ENCODE results near the gene IL25. TPM values are rescaled to one million over a fixed set of nuclear protein-coding genes. Genes with fewer than 3 reads are reported as not detected.

IL25 gene
- total RNA-seq, 1 donor: not detected

GRCh38 chr14:23326491-23327332 is 45.9 kb upstream of the IL25 start:
- Histone ChIP-seq H3K27me3 (ENCODE audit: insufficient read depth, low read length) (no peaks in the 10 kb centered on the region), H3K4me3 (ENCODE audit: insufficient read depth, low read length) (no peak overlapping the region), H3K27ac (ENCODE audit: low read depth, low read length) (no peak overlapping the region), H3K79me2 (ENCODE audit: insufficient read depth, low read length) (peaks cover 27% of the 10 kb centered on the region), H3K36me3 (ENCODE audit: insufficient read depth, low read length) (peaks cover 24% of the 10 kb centered on the region), H2AFZ (ENCODE audit: low read length) (no peak overlapping the region), H3K4me1 (ENCODE audit: insufficient read depth, low read length) (peaks cover 7% of the 10 kb centered on the region), H3K9me3 (ENCODE audit: low read depth, low read length) (no peaks in the 10 kb centered on the region), H3K4me2 (ENCODE audit: insufficient read depth, low read length) (no peak overlapping the region), H4K20me1 (ENCODE audit: insufficient read depth, low read length) (peaks cover 19% of the 10 kb centered on the region)
- TF ChIP-seq, protein P1, sequence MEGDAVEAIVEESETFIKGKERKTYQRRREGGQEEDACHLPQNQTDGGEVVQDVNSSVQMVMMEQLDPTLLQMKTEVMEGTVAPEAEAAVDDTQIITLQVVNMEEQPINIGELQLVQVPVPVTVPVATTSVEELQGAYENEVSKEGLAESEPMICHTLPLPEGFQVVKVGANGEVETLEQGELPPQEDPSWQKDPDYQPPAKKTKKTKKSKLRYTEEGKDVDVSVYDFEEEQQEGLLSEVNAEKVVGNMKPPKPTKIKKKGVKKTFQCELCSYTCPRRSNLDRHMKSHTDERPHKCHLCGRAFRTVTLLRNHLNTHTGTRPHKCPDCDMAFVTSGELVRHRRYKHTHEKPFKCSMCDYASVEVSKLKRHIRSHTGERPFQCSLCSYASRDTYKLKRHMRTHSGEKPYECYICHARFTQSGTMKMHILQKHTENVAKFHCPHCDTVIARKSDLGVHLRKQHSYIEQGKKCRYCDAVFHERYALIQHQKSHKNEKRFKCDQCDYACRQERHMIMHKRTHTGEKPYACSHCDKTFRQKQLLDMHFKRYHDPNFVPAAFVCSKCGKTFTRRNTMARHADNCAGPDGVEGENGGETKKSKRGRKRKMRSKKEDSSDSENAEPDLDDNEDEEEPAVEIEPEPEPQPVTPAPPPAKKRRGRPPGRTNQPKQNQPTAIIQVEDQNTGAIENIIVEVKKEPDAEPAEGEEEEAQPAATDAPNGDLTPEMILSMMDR (IDR thresholded peaks at IDR 0.05; ENCODE audit: extremely low read depth, low read depth, low read length): no peak
- DNase-seq (ENCODE audit: insufficient read length, low spot score, missing footprints): no peak

DNA sequence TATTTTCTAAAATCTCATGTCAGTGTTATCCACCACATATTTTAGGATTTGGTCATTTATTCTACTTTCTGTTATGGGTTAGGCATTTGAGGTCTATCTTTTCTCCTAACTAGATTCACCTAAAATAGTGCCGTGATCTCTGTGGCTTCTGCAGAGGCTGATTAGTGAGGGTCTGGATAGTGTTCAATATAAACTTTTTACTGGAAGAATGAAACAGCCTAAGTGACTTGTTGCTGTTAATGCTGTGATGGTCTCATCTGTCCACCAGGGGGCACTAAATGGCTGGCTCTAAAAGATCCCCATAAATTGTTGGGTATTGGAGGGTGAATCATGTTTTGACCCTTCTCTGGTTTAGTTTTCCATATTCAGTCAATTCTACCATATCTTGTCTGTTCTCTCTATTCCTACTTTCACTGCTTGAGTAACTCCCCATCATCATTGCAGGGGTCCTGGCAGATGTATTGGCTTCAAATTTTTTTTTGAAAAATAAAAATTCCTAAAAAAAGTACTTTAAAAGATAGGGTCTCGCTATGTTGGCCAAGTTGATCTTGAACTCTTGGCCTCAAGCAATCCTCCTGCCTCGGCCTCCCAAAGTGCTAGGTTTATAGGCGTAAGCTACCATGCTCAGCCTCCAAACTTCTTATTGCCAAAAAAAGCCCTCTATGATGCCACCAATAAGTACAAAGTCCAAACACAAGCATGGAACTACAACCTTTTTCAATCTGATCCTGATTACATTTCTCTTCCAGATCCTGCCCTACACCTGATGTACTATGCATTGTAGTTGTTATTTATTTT is 44.5 kb upstream of the IL25 start:
- DNase-seq (ENCODE audit: insufficient read length, low spot score, missing footprints): peak; percentile 95
- Histone ChIP-seq H3K4me2 (ENCODE audit: insufficient read depth, low read length) (no peak overlapping the region), H3K36me3 (ENCODE audit: insufficient read depth, low read length) (peaks cover 20% of the 10 kb centered on the region), H3K27ac (ENCODE audit: low read depth, low read length) (no peak overlapping the region), H3K79me2 (ENCODE audit: insufficient read depth, low read length) (peaks cover 13% of the 10 kb centered on the region), H3K4me1 (ENCODE audit: insufficient read depth, low read length) (no peaks in the 10 kb centered on the region), H3K4me3 (ENCODE audit: insufficient read depth, low read length) (no peak overlapping the region), H3K27me3 (ENCODE audit: insufficient read depth, low read length) (no peaks in the 10 kb centered on the region), H4K20me1 (ENCODE audit: insufficient read depth, low read length) (peaks cover 10% of the 10 kb centered on the region), H3K9me3 (ENCODE audit: low read depth, low read length) (no peaks in the 10 kb centered on the region), H2AFZ (ENCODE audit: low read length) (no peak overlapping the region)
- TF ChIP-seq, protein P1 (IDR thresholded peaks at IDR 0.05; ENCODE audit: extremely low read depth, low read depth, low read length): peak; percentile 90

- TF ChIP-seq, protein P1 (IDR thresholded peaks at IDR 0.05; ENCODE audit: extremely low read depth, low read depth, low read length): no peak
- Histone ChIP-seq H3K27ac (ENCODE audit: low read depth, low read length) (no peak overlapping the region), H3K9me3 (ENCODE audit: low read depth, low read length) (no peaks in the 10 kb centered on the region), H3K27me3 (ENCODE audit: insufficient read depth, low read length) (no peaks in the 10 kb centered on the region), H4K20me1 (ENCODE audit: insufficient read depth, low read length) (no peaks in the 10 kb centered on the region), H3K4me2 (ENCODE audit: insufficient read depth, low read length) (no peak overlapping the region), H2AFZ (ENCODE audit: low read length) (no peak overlapping the region), H3K4me3 (ENCODE audit: insufficient read depth, low read length) (no peak overlapping the region), H3K4me1 (ENCODE audit: insufficient read depth, low read length) (no peaks in the 10 kb centered on the region), H3K79me2 (ENCODE audit: insufficient read depth, low read length) (no peaks in the 10 kb centered on the region), H3K36me3 (ENCODE audit: insufficient read depth, low read length) (no peaks in the 10 kb centered on the region)
- no peak for DNase-seq (ENCODE audit: insufficient read length, low spot score, missing footprints)
These were observed 37.0 kb upstream of the IL25 start for GRCh38 chr14:23335623-23336022.

Data from osteoblast (primary cell).